RWPE2 (cell line): ENCODE measurements around the gene STK32A.

Experiments used
- ATAC-seq: fragments of 200-7000 bp; cut with Tn5 transposase; 3 replicates; pipeline ENCODE4 v1.9.1; 2021; ENCODE audit warnings: low read depth
- DNase-seq: peaks from one replicate; pipeline ENCODE4 v3.0.0-alpha.2; 2020; ENCODE audit warnings: low spot score
- H3K27ac ChIP-seq: fragments of 450-650 bp; 2 replicates; pipeline ENCODE4 v1.5.1; 2017; ENCODE audit warnings: mild to moderate bottlenecking; ENCODE audit not compliant: poor library complexity, severe bottlenecking
- H3K27me3 ChIP-seq: fragments of 250-450 bp; sonication (Bioruptor Pico); 2 replicates; pipeline ENCODE4 v1.5.1; 2021; ENCODE audit warnings: mild to moderate bottlenecking, moderate library complexity; ENCODE audit not compliant: insufficient read depth, poor library complexity, severe bottlenecking
- H3K36me3 ChIP-seq: fragments of 250-450 bp; sonication (Bioruptor Pico); 2 replicates; pipeline ENCODE4 v1.5.1; 2020; ENCODE audit warnings: low read depth, mild to moderate bottlenecking, moderate library complexity
- H3K4me1 ChIP-seq: fragments of 250-450 bp; sonication (Bioruptor Pico); 2 replicates; pipeline ENCODE4 v1.5.1; 2021; ENCODE audit warnings: mild to moderate bottlenecking, moderate library complexity; ENCODE audit not compliant: insufficient read depth, poor library complexity, severe bottlenecking
- H3K4me3 ChIP-seq: fragments of 250-450 bp; sonication (Bioruptor Pico); 2 replicates; pipeline ENCODE4 v1.5.1; 2021; ENCODE audit warnings: mild to moderate bottlenecking, moderate library complexity; ENCODE audit not compliant: severe bottlenecking
- H3K9me3 ChIP-seq: fragments of 250-450 bp; sonication (Bioruptor Pico); 2 replicates; pipeline ENCODE4 v1.5.1; 2021; ENCODE audit warnings: mild to moderate bottlenecking, moderate library complexity; ENCODE audit not compliant: severe bottlenecking
- TF ChIP-seq, protein P1 (sequence below): fragments of 450-650 bp; IDR thresholded peaks from one replicate; pipeline ENCODE4 v1.5.1; 2017; ENCODE audit warnings: mild to moderate bottlenecking, moderate library complexity; ENCODE audit not compliant: poor library complexity, severe bottlenecking

Gene STK32A

DNA sequence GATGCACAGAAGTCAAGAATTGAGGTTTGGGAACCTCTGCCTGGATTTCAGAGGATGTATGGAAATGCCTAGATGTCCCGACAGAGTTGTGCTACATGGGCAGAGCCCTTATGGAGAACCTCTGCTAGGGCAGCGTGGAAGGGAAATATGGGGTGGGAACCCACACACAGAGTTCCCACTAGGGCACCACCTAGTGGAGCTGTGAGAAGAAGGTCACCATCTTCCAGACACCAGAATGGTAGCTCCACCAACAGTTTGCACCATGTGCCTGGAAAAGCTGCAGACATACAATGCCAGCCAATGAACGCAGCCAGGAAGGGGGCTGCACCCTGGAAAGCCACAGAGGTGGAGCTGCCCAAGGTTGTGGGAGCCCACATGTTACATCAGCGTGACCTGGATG is 104.5 kb downstream of the STK32A start:
- ATAC-seq (no peak), DNase-seq (no peak)
- Histone ChIP-seq H3K4me3 (no peak overlapping the region), H3K27me3 (no peaks in the 10 kb centered on the region), H3K27ac (no peak overlapping the region), H3K36me3 (no peaks in the 10 kb centered on the region), H3K9me3 (no peaks in the 10 kb centered on the region), H3K4me1 (no peaks in the 10 kb centered on the region)
- TF ChIP-seq, protein P1, sequence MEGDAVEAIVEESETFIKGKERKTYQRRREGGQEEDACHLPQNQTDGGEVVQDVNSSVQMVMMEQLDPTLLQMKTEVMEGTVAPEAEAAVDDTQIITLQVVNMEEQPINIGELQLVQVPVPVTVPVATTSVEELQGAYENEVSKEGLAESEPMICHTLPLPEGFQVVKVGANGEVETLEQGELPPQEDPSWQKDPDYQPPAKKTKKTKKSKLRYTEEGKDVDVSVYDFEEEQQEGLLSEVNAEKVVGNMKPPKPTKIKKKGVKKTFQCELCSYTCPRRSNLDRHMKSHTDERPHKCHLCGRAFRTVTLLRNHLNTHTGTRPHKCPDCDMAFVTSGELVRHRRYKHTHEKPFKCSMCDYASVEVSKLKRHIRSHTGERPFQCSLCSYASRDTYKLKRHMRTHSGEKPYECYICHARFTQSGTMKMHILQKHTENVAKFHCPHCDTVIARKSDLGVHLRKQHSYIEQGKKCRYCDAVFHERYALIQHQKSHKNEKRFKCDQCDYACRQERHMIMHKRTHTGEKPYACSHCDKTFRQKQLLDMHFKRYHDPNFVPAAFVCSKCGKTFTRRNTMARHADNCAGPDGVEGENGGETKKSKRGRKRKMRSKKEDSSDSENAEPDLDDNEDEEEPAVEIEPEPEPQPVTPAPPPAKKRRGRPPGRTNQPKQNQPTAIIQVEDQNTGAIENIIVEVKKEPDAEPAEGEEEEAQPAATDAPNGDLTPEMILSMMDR = no peak

DNA sequence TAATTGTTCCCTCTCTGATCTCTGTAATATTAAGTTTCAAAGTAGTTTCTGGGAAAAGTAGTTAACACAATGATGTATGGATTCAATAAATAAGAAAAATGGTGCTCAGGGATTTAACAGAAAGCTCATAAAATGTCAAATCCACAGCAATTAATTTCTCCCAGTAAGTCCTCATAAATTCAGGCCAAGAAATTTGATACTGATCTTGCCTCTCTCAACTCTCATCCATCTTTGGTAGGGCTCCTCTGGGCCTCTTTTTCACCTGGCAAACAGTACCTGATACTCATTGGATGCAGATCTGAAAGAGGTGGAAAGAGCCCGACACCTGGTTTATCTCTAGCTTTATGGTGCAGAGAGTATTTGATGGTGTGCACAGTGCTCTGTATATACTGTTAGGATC is 106.1 kb downstream of the STK32A start:
- no peaks in the 10 kb centered on the region for H3K9me3 ChIP-seq
- no peak overlapping the region for H3K4me3 ChIP-seq
- ATAC-seq (no peak), DNase-seq (no peak)
- H3K27me3 ChIP-seq = no peaks in the 10 kb centered on the region
- no peak overlapping the region for H3K27ac ChIP-seq
- H3K36me3 ChIP-seq = no peaks in the 10 kb centered on the region
- TF ChIP-seq, protein P1 = no peak
- H3K4me1 ChIP-seq = no peaks in the 10 kb centered on the region

DNA sequence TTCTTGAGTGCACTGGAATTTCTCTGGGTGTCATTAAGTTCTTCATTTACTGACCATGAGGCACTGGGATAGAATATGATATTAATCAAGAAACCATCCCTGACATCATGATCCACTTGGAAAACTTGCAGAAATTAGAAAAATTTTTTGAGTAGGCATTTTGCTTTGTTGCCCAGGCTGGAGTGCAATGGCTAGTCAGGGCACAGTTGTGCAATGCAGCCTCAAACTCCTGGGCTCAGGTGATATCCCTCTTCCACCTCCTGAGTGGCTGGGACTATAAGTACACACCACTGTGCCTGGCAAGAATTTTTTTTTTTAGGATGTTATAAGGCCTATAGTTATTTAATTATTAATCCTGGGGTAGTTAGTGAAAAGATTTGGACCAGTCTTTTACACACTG is 106.5 kb downstream of the STK32A start:
- H3K36me3 ChIP-seq = no peaks in the 10 kb centered on the region
- H3K4me1 ChIP-seq = no peaks in the 10 kb centered on the region
- no peaks in the 10 kb centered on the region for H3K27me3 ChIP-seq
- ATAC-seq (no peak), DNase-seq (no peak)
- TF ChIP-seq, protein P1 = no peak
- no peaks in the 10 kb centered on the region for H3K9me3 ChIP-seq
- H3K4me3 ChIP-seq = no peak overlapping the region
- no peak overlapping the region for H3K27ac ChIP-seq

DNA sequence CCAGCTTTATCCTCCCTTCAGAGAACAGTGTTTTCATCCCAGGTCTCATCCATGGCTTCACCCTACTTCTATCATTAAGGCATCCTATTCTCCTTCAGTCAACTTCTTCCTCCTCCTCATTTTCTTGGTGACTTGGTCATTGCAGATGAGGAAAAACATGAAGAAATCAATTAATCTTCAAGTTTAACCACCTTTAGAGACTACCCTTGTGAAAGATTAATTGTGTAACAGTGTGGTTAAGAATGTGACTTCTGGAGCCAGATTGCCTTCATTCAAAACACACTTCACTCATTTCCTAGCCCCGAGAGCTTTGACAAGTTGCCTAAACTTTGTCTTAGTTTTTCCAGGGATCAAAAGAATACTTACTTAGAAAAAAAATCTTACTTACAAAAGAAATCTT is 110.0 kb downstream of the STK32A start:
- TF ChIP-seq, protein P1 = no peak
- Histone ChIP-seq H3K4me1 (peaks cover 7% of the 10 kb centered on the region), H3K4me3 (no peak overlapping the region), H3K9me3 (no peaks in the 10 kb centered on the region), H3K27ac (no peak overlapping the region), H3K36me3 (no peaks in the 10 kb centered on the region), H3K27me3 (no peaks in the 10 kb centered on the region)
- no peak for ATAC-seq
- no peak for DNase-seq

DNA sequence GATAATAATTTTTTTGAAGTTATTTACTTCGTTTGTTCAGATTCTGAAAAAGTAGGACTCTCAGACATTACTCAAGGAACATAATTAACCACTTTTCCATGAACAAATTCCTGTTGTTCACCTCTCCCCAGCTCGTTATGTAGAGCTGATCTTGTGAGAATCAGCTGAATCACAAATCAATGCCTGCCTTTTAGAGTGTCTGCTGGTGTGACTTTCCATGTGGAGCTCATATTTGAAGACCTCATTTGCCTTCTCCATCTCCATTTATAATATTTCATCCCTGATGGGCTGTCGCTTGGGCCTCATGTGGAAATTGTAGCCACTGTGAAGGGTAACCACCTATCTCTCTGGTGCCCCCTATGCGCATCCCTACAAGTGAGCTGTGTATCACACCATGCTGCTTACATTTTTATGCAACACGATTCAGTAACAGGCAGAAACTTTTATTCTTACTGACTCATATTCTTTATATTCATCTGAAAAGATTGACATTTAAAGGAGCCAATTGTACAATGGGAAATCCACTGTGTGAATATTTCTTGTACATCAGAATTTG is 111.3 kb downstream of the STK32A start:
- ATAC-seq (no peak), DNase-seq (no peak)

More for the DNA sequence above, 111.3 kb downstream of the STK32A start:
- TF ChIP-seq, protein P1 = peak; percentile 9
- Histone ChIP-seq H3K27ac (no peak overlapping the region), H3K27me3 (no peaks in the 10 kb centered on the region), H3K4me1 (peaks cover 7% of the 10 kb centered on the region), H3K9me3 (no peaks in the 10 kb centered on the region), H3K4me3 (no peak overlapping the region), H3K36me3 (no peaks in the 10 kb centered on the region)
